ENCODE measurements around the gene VIL1.

- no peak for TF ChIP-seq CHD2 (IDR thresholded peaks at IDR 0.05; ENCODE audit: low read length)
- TF ChIP-seq, protein P1, sequence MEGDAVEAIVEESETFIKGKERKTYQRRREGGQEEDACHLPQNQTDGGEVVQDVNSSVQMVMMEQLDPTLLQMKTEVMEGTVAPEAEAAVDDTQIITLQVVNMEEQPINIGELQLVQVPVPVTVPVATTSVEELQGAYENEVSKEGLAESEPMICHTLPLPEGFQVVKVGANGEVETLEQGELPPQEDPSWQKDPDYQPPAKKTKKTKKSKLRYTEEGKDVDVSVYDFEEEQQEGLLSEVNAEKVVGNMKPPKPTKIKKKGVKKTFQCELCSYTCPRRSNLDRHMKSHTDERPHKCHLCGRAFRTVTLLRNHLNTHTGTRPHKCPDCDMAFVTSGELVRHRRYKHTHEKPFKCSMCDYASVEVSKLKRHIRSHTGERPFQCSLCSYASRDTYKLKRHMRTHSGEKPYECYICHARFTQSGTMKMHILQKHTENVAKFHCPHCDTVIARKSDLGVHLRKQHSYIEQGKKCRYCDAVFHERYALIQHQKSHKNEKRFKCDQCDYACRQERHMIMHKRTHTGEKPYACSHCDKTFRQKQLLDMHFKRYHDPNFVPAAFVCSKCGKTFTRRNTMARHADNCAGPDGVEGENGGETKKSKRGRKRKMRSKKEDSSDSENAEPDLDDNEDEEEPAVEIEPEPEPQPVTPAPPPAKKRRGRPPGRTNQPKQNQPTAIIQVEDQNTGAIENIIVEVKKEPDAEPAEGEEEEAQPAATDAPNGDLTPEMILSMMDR (IDR thresholded peaks at IDR 0.05; ENCODE audit: control extremely low read depth in 1 of 3, insufficient read depth in 1 of 3, low read depth in 1 of 3, low read length in 3 of 3): no peak
- TF ChIP-seq EZH2 (IDR thresholded peaks at IDR 0.05; ENCODE audit: low read depth, low read length, severe bottlenecking): no peak
- no peak for TF ChIP-seq KDM5A (IDR thresholded peaks at IDR 0.05; ENCODE audit: low read length)
- TF ChIP-seq, protein P2, sequence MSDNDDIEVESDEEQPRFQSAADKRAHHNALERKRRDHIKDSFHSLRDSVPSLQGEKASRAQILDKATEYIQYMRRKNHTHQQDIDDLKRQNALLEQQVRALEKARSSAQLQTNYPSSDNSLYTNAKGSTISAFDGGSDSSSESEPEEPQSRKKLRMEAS (IDR thresholded peaks at IDR 0.05): no peak
- TF ChIP-seq EP300 (IDR thresholded peaks at IDR 0.05; ENCODE audit: borderline replicate concordance in 1 of 2, low read depth in 2 of 2, low read length in 2 of 2): no peak
- no peak for TF ChIP-seq JUND (IDR thresholded peaks at IDR 0.05; ENCODE audit: low read length)
- no peak for TF ChIP-seq POLR2A (IDR thresholded peaks at IDR 0.05; ENCODE audit: control extremely low read depth in 1 of 2, low read depth in 2 of 2, low read length in 2 of 2)
- TF ChIP-seq TAF1 (IDR thresholded peaks at IDR 0.05; ENCODE audit: low read depth, low read length): no peak
- no peak for TF ChIP-seq EGR1 (IDR thresholded peaks at IDR 0.05; ENCODE audit: borderline replicate concordance, low read depth, low read length)
- TF ChIP-seq BRCA1 (IDR thresholded peaks at IDR 0.05; ENCODE audit: low read depth, low read length): no peak
- no peak for TF ChIP-seq USF2 (IDR thresholded peaks at IDR 0.05; ENCODE audit: low read length)
- TF ChIP-seq POLR2AphosphoS5 (IDR thresholded peaks at IDR 0.05; ENCODE audit: low read depth, low read length): no peak
Measured at GRCh38 chr2:218435003-218435982, 16.4 kb downstream of the VIL1 start.
